SK-N-SH treated with all-trans-retinoic acid at 6 μM for 48 hours (cell line): ENCODE results near the gene TBX19.

Source experiments
- ATAC-seq: fragments of 200-7000 bp; cut with Tn5 transposase; 3 replicates; pipeline ENCODE4 v1.9.1; 2020; ENCODE audit warnings: mild to moderate bottlenecking, moderate library complexity
- BACH2 ChIP-seq: fragments of 250-450 bp; sonication (Bioruptor Pico); IDR thresholded peaks from 2 replicates; pipeline ENCODE4 v1.9.0; 2021; ENCODE audit warnings: mild to moderate bottlenecking, borderline replicate concordance
- ESRRG ChIP-seq: fragments of 250-450 bp; sonication (Bioruptor Pico); IDR thresholded peaks from 2 replicates; pipeline ENCODE4 v1.6.1; 2021; ENCODE audit warnings: mild to moderate bottlenecking
- GLIS3 ChIP-seq: fragments of 250-450 bp; sonication (Bioruptor Pico); IDR thresholded peaks from 2 replicates; pipeline ENCODE4 v1.5.0; 2020; ENCODE audit warnings: mild to moderate bottlenecking, moderate library complexity
- ISL1 ChIP-seq: fragments of 250-450 bp; sonication (Bioruptor Pico); IDR thresholded peaks from 2 replicates; pipeline ENCODE4 v2.1.2; 2022; ENCODE audit warnings: mild to moderate bottlenecking, moderate library complexity
- OSR1 ChIP-seq: fragments of 250-450 bp; sonication (Bioruptor Pico); IDR thresholded peaks from 2 replicates; pipeline ENCODE4 v1.8.0; 2022; ENCODE audit warnings: moderate library complexity, mild to moderate bottlenecking, inconsistent platforms
- PPARA ChIP-seq: fragments of 250-450 bp; sonication (Bioruptor Pico); IDR thresholded peaks from 2 replicates; pipeline ENCODE4 v1.5.0; 2020; ENCODE audit warnings: mild to moderate bottlenecking, borderline replicate concordance
- RARB ChIP-seq: fragments of 250-450 bp; sonication (Bioruptor Pico); IDR thresholded peaks from 2 replicates; pipeline ENCODE4 v1.8.0; 2021; ENCODE audit warnings: mild to moderate bottlenecking, moderate library complexity
- SNAI2 ChIP-seq: fragments of 250-450 bp; sonication (Bioruptor Pico); IDR thresholded peaks from 2 replicates; pipeline ENCODE4 v1.5.0; 2020; ENCODE audit warnings: mild to moderate bottlenecking, moderate library complexity
- TOX ChIP-seq: fragments of 250-450 bp; sonication (Bioruptor Pico); IDR thresholded peaks from 2 replicates; pipeline ENCODE4 v1.8.0; 2021; ENCODE audit warnings: mild to moderate bottlenecking, moderate library complexity, borderline replicate concordance
- ZC3H10 ChIP-seq: fragments of 250-450 bp; sonication (Bioruptor Pico); IDR thresholded peaks from 2 replicates; pipeline ENCODE4 v1.5.1; 2021; ENCODE audit warnings: mild to moderate bottlenecking, moderate library complexity
- ZNF565 ChIP-seq: fragments of 450-650 bp; formaldehyde crosslinking; conservative IDR thresholded peaks from 2 replicates; pipeline ENCODE4 v1.5.0; 2020; ENCODE audit warnings: low read depth, mild to moderate bottlenecking, moderate library complexity
- ZNF70 ChIP-seq: fragments of 450-650 bp; formaldehyde crosslinking; IDR thresholded peaks from 2 replicates; pipeline ENCODE4 v1.5.0; 2020; ENCODE audit warnings: mild to moderate bottlenecking, moderate library complexity
- ZNF8 ChIP-seq: fragments of 450-650 bp; formaldehyde crosslinking; IDR thresholded peaks from 2 replicates; pipeline ENCODE4 v1.5.0; 2020; ENCODE audit warnings: mild to moderate bottlenecking, moderate library complexity
- TF ChIP-seq, protein P1 (sequence below): fragments of 250-450 bp; sonication (Bioruptor Pico); IDR thresholded peaks from 2 replicates; pipeline ENCODE4 v1.8.0; 2020; ENCODE audit warnings: mild to moderate bottlenecking, moderate library complexity, borderline replicate concordance
- TF ChIP-seq, protein P2 (sequence below): fragments of 250-450 bp; sonication (Bioruptor Pico); IDR thresholded peaks from 2 replicates; pipeline ENCODE4 v1.5.1; 2020; ENCODE audit warnings: low read depth, mild to moderate bottlenecking, moderate library complexity
- TF ChIP-seq, protein P3 (sequence below): fragments of 250-450 bp; sonication (Bioruptor Pico); IDR thresholded peaks from 2 replicates; pipeline ENCODE4 v1.5.0; 2020; ENCODE audit warnings: mild to moderate bottlenecking, moderate library complexity
- TF ChIP-seq, protein P4 (sequence below): fragments of 250-450 bp; sonication (Bioruptor Pico); IDR thresholded peaks from 2 replicates; pipeline ENCODE4 v1.5.1; 2021; ENCODE audit warnings: mild to moderate bottlenecking, moderate library complexity

TBX19 gene

DNA sequence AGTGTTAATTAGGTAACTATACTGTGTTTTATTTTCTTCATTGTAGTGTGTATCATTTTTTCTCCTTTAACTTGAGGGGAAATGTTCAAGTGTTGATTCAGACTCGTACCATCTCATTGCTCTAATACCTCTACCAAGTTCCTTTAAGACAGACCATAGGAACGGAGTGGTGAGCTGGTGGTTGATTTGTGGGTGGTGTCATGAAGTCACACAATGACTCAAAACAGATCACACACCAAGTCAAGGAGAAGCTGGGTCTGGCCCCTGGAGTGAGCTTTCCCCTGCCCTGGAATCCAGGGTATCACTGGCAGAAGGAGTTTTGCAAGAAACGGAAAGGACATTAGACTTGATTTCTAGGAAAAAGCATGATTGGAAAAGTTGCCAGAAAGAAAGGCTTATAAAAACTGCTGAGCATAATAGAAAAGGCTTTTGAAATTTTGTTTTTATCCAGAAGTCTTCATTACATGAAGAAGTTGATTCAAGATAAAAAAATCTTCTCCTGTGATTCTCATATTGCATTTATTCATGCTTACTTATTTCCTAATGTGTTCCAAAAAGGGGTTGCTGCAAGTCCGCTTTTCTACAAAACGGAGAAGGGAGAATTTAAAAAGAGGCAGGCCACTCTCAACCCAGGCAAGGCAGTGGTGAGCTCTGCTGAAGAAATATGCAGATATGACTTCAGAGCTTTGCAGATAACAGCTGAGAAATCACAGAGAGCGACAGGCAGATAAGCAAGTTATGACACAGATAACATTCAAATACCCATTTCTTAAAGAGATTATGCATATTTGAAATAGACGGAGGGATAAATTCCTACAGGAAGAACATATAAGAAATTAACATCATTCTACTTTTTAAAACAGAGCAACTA, 79.7 kb downstream of the TBX19 start:
- no peak; the same call in 2 of the 3 replicates for ATAC-seq
- TF ChIP-seq PPARA (CRISPR knock-in tag), result no peak
- TF ChIP-seq ISL1, result no peak
- no peak for TF ChIP-seq TOX (CRISPR knock-in tag)
- TF ChIP-seq, protein P1, sequence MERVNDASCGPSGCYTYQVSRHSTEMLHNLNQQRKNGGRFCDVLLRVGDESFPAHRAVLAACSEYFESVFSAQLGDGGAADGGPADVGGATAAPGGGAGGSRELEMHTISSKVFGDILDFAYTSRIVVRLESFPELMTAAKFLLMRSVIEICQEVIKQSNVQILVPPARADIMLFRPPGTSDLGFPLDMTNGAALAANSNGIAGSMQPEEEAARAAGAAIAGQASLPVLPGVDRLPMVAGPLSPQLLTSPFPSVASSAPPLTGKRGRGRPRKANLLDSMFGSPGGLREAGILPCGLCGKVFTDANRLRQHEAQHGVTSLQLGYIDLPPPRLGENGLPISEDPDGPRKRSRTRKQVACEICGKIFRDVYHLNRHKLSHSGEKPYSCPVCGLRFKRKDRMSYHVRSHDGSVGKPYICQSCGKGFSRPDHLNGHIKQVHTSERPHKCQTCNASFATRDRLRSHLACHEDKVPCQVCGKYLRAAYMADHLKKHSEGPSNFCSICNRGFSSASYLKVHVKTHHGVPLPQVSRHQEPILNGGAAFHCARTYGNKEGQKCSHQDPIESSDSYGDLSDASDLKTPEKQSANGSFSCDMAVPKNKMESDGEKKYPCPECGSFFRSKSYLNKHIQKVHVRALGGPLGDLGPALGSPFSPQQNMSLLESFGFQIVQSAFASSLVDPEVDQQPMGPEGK (CRISPR knock-in tag), result no peak
- no peak for TF ChIP-seq GLIS3 (CRISPR knock-in tag)
- no peak for TF ChIP-seq OSR1 (CRISPR knock-in tag)
- no peak for TF ChIP-seq RARB (CRISPR knock-in tag)
- TF ChIP-seq, protein P2, sequence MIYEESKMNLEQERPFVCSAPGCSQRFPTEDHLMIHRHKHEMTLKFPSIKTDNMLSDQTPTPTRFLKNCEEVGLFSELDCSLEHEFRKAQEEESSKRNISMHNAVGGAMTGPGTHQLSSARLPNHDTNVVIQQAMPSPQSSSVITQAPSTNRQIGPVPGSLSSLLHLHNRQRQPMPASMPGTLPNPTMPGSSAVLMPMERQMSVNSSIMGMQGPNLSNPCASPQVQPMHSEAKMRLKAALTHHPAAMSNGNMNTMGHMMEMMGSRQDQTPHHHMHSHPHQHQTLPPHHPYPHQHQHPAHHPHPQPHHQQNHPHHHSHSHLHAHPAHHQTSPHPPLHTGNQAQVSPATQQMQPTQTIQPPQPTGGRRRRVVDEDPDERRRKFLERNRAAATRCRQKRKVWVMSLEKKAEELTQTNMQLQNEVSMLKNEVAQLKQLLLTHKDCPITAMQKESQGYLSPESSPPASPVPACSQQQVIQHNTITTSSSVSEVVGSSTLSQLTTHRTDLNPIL (CRISPR knock-in tag), result no peak
- TF ChIP-seq ZNF8 (CRISPR knock-in tag), result no peak
- no peak for TF ChIP-seq ZNF70 (CRISPR knock-in tag)
- TF ChIP-seq BACH2 (CRISPR knock-in tag), result no peak

DNA sequence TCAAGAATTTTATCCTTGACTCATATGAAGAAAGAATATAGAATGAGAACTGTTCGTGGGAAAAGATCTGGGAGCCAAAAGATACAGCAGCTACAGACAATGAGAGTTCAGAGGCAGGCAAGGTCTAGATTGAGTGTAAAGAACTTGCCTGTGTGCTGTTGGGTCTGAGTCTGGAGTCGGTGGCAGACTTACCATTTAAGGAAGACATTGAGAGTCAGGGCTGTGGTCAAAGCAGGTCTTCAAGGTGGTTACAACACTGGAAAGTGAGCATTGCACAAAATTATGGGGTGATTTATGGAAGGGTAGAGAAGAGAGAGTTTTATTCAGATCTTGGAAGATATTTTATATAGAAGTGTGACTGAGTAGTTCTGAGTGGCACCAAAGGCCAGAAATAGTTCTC, 80.6 kb downstream of the TBX19 start:
- TF ChIP-seq ESRRG (CRISPR knock-in tag) (no peak), PPARA (CRISPR knock-in tag) (no peak), GLIS3 (CRISPR knock-in tag) (no peak)
- TF ChIP-seq, all 23 proteins: peak for 0

DNA sequence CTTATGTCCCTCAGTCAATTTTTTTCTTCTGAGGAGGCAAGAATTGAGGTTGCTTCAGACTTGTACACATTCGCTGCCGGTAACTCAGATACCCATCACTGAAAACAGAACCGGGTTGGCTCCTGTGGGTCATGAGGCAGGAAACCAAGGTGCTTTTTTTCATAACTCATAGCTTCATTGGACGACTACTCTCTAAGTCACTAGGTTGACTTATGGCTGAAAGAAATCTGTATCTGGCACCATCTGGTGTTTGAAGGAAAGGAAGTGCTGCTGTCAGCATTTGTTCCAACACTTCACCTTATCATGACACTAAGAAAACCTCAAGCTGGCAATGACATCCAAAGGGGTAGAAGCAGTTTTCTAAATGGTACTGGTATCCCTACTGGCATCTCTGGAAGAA, 82.3 kb downstream of the TBX19 start:
- no peak for ATAC-seq
- TF ChIP-seq ZC3H10 (CRISPR knock-in tag) (no peak), SNAI2 (CRISPR knock-in tag) (no peak), PPARA (CRISPR knock-in tag) (no peak), ZNF565 (CRISPR knock-in tag) (no peak), GLIS3 (CRISPR knock-in tag) (no peak), OSR1 (CRISPR knock-in tag) (no peak), ISL1 (no peak)
- TF ChIP-seq, protein P3, sequence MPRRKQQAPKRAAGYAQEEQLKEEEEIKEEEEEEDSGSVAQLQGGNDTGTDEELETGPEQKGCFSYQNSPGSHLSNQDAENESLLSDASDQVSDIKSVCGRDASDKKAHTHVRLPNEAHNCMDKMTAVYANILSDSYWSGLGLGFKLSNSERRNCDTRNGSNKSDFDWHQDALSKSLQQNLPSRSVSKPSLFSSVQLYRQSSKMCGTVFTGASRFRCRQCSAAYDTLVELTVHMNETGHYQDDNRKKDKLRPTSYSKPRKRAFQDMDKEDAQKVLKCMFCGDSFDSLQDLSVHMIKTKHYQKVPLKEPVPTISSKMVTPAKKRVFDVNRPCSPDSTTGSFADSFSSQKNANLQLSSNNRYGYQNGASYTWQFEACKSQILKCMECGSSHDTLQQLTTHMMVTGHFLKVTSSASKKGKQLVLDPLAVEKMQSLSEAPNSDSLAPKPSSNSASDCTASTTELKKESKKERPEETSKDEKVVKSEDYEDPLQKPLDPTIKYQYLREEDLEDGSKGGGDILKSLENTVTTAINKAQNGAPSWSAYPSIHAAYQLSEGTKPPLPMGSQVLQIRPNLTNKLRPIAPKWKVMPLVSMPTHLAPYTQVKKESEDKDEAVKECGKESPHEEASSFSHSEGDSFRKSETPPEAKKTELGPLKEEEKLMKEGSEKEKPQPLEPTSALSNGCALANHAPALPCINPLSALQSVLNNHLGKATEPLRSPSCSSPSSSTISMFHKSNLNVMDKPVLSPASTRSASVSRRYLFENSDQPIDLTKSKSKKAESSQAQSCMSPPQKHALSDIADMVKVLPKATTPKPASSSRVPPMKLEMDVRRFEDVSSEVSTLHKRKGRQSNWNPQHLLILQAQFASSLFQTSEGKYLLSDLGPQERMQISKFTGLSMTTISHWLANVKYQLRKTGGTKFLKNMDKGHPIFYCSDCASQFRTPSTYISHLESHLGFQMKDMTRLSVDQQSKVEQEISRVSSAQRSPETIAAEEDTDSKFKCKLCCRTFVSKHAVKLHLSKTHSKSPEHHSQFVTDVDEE (CRISPR knock-in tag), result no peak
- TF ChIP-seq, protein P4, sequence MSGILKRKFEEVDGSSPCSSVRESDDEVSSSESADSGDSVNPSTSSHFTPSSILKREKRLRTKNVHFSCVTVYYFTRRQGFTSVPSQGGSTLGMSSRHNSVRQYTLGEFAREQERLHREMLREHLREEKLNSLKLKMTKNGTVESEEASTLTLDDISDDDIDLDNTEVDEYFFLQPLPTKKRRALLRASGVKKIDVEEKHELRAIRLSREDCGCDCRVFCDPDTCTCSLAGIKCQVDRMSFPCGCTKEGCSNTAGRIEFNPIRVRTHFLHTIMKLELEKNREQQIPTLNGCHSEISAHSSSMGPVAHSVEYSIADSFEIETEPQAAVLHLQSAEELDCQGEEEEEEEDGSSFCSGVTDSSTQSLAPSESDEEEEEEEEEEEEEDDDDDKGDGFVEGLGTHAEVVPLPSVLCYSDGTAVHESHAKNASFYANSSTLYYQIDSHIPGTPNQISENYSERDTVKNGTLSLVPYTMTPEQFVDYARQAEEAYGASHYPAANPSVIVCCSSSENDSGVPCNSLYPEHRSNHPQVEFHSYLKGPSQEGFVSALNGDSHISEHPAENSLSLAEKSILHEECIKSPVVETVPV, result no peak
- TF ChIP-seq, protein P1 (CRISPR knock-in tag), result no peak
- TF ChIP-seq, all 23 proteins: peak for 0

More for the DNA sequence above, 80.6 kb downstream of the TBX19 start:
- ATAC-seq, result no peak
